Muscle layer of colon (tissue), 2 donors: ENCODE data around the gene ZNG1A.
"Not testable (repeated sequence)": the region's sequence is repeated elsewhere in the genome, so short reads cannot be mapped to it uniquely, and the experiment has no call there.

ENCODE experiments used
- H3K27ac ChIP-seq: one replicate; pipeline ENCODE4 v1.7.0; 2013; ENCODE audit warnings: low read depth, mild to moderate bottlenecking, low read length, moderate library complexity
- H3K27me3 ChIP-seq, 2 donors: one replicate each; pipeline ENCODE4 v1.7.0; 2013; ENCODE audit warnings: low read length in 2 of 2, mild to moderate bottlenecking in 2 of 2; ENCODE audit not compliant: insufficient read depth in 2 of 2, control insufficient read depth in 1 of 2
- H3K36me3 ChIP-seq: one replicate; pipeline ENCODE4 v1.7.0; 2013; ENCODE audit warnings: mild to moderate bottlenecking, low read length; ENCODE audit not compliant: insufficient read depth
- H3K4me1 ChIP-seq: one replicate; pipeline ENCODE4 v1.7.0; 2013; ENCODE audit warnings: mild to moderate bottlenecking, low read length; ENCODE audit not compliant: insufficient read depth
- H3K4me3 ChIP-seq, 2 donors: one replicate each; pipeline ENCODE4 v1.7.0; 2013; ENCODE audit warnings: low read length in 2 of 2, low read depth in 1 of 2, mild to moderate bottlenecking in 1 of 2, moderate library complexity in 1 of 2
- H3K9ac ChIP-seq: one replicate; pipeline ENCODE4 v1.7.0; 2013; ENCODE audit warnings: low read length
- H3K9me3 ChIP-seq: one replicate; pipeline ENCODE4 v1.7.0; 2013; ENCODE audit warnings: mild to moderate bottlenecking, low read length
- donor health status: abdominal sarcoma.
- donor health status: Adenocarcinoma of cecum.

The ZNG1A gene

DNA sequence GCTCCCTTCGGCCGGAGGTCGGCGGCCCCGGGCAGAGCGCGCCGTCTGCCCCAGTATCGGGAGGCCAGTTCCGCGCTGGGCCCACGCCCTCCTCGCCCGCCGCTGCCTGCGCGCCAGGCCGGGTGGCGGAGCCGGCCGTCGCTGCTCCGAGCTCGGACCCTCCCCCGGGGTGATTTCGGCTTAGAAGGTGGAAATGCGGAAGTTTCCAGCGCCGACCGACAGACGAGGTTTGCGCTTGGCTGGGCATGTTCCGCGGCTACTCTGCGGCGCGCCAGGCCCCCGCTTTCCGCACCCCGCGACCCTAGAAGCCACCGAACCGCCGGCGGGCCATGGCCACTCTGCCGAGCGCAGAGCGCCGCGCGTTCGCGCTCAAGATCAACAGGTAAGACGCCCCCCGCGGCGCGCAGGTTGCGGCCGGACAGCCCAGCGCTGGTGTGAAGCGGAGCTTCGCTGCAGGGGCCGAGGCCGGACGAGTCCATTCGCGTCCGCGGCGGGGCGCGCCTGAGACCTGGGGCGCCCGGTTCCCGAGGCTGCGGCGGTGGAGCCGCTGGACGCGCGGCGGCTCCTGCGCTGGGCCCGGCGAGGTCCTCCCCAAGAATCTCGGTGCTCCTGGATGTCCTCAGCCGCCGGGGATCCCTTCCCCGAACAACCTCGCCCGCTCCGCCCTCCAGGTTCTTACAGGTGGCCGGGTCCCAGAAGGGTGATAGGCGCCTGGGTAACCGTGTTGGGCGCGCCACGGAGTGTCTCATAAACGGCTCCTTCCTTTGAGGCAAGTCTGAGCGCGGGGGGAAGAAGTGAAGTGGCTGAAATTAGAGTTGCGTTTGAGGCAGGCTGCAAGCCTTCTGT is 36.0 kb upstream of the ZNG1A start, which contains the start of gene DOCK8:
TSS of gene DOCK8 (plus strand) at position 218 of the 846 bp plus-strand sequence. CDS start at position 330, 112 bp downstream.
- Histone ChIP-seq H3K27ac (no peak within 1 kb of the TSS), H3K36me3 (no peaks in the 10 kb centered on the region), H3K9ac (no peak within 1 kb of the TSS), H3K4me1 (no peaks in the 10 kb centered on the region), H3K27me3 (peaks cover 0 to 12% of the 10 kb centered on the region in 2 donors), H3K4me3 (peak within 1 kb of the TSS; percentile 29 to 50), H3K9me3 (no peaks in the 10 kb centered on the region)

DNA sequence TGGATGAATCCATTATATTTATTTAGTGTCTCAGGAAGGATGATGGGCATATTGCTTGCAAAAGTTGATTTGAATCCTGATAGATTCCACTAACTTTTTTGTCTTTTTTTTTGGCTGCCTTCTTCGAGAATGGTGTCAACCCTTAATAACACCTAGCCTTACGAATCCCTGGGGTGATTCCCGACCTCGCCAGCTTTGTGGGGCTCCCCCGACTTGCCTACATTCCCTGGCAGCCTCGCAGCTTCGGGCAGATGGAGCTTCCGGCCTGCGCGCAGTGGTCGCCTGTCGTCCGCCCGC is 35.4 kb upstream of the ZNG1A start:
- Histone ChIP-seq H3K4me1 (no peaks in the 10 kb centered on the region), H3K27ac (no peak overlapping the region), H3K27me3 (peaks cover 0 to 12% of the 10 kb centered on the region in 2 donors), H3K9ac (no peak overlapping the region), H3K9me3 (no peaks in the 10 kb centered on the region), H3K4me3 (peak overlapping the region; percentile 29 to 50), H3K36me3 (no peaks in the 10 kb centered on the region)

GRCh38 chr9:213901-214300 is 35.0 kb upstream of the ZNG1A start:
- not testable (repeated sequence) for H3K27ac ChIP-seq, H3K9me3 ChIP-seq, H3K4me3 ChIP-seq, H3K9ac ChIP-seq, H3K4me1 ChIP-seq, H3K36me3 ChIP-seq
- H3K27me3 ChIP-seq: peaks cover 0 to 12% of the 10 kb centered on the region in 2 donors

DNA sequence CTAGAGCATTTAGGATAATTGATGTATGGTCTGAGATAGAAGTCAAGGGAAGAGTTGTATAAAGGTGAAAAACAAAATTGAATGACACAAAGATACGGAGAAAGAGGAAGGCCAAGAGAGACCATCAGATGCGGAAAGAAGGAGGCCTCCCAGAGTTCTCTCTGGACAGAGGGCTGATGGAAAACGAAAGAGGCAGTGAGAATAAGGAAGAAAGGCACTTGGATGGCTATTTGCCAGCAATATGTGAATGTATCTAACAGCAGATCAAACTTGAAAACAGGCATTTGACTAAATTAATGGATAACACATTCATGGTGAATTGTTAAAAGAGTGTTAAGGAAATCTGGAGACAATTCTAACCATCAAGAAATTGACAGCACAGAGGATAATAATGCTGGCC is 33.4 kb upstream of the ZNG1A start:
- Histone ChIP-seq H3K27me3 (peaks cover 0 to 12% of the 10 kb centered on the region in 2 donors), H3K9me3 (no peaks in the 10 kb centered on the region), H3K36me3 (no peaks in the 10 kb centered on the region), H3K27ac (no peak overlapping the region), H3K9ac (no peak overlapping the region), H3K4me3 (no peak overlapping the region), H3K4me1 (no peaks in the 10 kb centered on the region)

GRCh38 chr9:211557-211956 is 32.7 kb upstream of the ZNG1A start:
- H3K27me3 ChIP-seq: peaks cover 0 to 12% of the 10 kb centered on the region in 2 donors
- H3K36me3 ChIP-seq: no peaks in the 10 kb centered on the region
- H3K4me3 ChIP-seq: no peak overlapping the region
- H3K27ac ChIP-seq: no peak overlapping the region
- no peaks in the 10 kb centered on the region for H3K9me3 ChIP-seq
- no peak overlapping the region for H3K9ac ChIP-seq
- H3K4me1 ChIP-seq: no peaks in the 10 kb centered on the region

DNA sequence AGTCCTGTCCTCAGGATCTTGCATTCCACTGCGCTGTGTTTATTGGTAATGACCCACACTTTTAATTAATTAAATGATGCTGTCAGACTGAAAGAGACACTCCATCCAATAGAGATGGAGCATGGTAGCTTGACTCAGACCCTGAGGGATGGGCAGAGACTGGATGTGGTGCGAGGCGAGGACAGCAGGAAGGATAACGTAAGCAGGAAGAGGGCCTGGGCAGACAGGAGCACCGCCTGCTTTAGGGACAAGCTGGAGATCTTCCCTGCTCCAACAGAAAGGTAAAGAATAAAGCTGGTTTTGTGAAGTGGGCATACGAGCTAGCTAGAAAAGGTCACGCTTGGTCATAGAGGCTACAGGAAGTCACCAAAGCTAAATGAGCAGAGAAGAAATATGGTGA is 32.2 kb upstream of the ZNG1A start:
- Histone ChIP-seq H3K9ac (no peak overlapping the region), H3K27me3 (peaks cover 0 to 12% of the 10 kb centered on the region in 2 donors), H3K27ac (no peak overlapping the region), H3K36me3 (no peaks in the 10 kb centered on the region), H3K4me3 (no peak overlapping the region), H3K9me3 (no peaks in the 10 kb centered on the region), H3K4me1 (no peaks in the 10 kb centered on the region)

DNA sequence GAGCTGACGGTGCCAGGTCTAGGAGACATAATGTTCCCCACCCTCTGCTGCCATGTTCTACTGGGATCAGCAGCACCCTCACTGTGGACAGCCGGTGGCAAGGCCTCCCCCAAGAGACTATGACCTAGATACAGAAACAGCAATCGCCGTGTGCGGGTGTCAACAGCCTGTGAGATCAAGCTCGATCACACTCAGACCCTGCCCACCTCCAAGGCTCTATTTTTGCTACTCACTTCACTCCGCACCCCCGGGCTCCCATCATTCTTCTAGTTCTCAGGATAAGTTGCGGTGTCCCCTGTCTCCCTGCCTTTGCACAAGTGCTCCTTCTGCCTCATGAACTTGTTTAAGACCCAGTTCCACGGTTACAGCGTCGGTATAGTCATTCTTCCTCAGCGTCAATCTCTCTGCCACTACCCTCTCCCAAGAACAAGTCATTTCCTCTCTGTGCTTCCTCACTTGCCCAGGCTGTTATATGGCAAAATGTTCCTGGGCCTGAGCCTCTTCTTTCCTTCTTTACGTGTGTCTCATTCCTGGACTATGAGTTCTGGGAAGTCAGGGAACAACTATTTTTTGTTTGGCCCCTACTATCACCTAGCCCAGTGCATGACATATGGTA is 30.4 kb upstream of the ZNG1A start:
- no peak overlapping the region for H3K4me3 ChIP-seq
- no peaks in the 10 kb centered on the region for H3K9me3 ChIP-seq
- H3K27me3 ChIP-seq: no peaks in the 10 kb centered on the region
- no peaks in the 10 kb centered on the region for H3K4me1 ChIP-seq
- H3K9ac ChIP-seq: no peak overlapping the region
- H3K27ac ChIP-seq: no peak overlapping the region
- H3K36me3 ChIP-seq: no peaks in the 10 kb centered on the region

DNA sequence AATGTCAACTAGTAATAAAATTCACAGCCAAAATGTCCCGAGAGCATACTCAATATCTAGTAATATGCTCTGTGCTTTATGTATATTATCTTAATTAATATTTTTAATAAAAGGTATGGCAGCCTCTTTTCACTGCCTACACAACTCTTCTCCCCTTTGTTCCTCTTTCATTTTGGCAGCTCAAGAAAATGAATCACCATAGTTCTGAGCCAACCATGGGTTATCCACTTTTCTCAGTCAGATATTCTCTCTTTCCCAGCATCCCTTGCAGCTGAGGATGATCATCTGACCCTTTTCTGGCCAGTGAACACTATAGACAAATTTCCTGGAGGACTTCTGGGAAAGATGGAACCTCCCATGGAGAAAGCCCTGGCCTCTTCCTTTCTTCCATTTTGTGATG is 27.6 kb upstream of the ZNG1A start:
- Histone ChIP-seq H3K4me3 (no peak overlapping the region), H3K27ac (no peak overlapping the region), H3K9ac (no peak overlapping the region), H3K4me1 (no peaks in the 10 kb centered on the region), H3K9me3 (no peaks in the 10 kb centered on the region), H3K27me3 (no peaks in the 10 kb centered on the region), H3K36me3 (no peaks in the 10 kb centered on the region)

DNA sequence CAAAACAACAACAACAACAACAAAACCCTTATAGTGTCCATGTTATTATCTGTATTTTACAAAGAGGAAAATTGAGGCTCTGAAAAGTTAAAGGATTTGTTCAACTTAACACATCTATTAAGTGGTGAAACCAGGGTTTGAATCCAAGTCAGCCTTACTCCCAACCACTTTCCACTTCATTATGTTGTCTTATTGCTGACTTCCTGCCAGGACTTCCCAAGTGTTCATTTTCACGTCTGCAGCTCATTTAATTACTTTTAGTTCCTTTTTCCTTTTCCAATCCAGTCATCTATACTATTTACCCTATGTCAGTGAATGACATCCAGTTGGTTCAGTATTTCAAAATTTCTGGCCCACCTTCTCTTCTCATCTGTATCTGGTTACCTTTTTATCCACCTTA is 20.7 kb upstream of the ZNG1A start:
- H3K36me3 ChIP-seq, H3K4me3 ChIP-seq, H3K27ac ChIP-seq, H3K4me1 ChIP-seq, H3K9me3 ChIP-seq, H3K27me3 ChIP-seq, H3K9ac ChIP-seq: not testable (repeated sequence)

DNA sequence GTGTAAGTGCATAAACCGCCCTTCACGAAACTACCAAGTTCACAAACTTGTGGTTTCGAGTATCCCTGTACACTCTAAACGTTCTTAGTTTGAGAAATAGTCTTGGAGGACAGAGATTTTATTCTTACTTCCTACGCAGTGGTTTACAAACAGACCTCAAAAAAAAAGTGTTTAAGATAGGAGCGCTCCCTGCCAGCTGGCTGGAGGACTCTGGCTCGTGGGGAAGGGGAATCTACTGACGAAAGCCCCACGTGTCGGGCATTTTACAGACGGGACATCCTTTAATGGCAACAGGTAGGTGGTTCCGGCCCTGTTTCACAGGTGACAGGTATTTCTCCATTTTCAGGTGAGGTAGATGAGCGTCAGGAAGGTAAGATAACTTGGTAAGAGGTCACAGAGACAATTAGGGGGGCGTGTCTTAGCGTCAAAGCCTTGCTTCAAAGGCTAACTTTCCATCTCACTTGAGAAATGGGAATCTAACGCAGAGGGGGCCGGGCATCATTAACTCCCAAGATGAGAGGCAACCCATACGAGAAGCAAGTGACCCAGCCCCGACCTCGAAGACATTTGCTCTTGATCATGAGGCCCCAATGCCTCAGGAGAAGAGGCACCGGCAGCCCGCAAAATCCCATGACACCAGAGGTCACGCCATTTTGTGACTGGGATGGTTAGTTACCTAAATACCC is 573 bp downstream of the ZNG1A start:
- H3K9me3 ChIP-seq, H3K27ac ChIP-seq, H3K27me3 ChIP-seq, H3K36me3 ChIP-seq, H3K9ac ChIP-seq, H3K4me3 ChIP-seq, H3K4me1 ChIP-seq: not testable (repeated sequence)

DNA sequence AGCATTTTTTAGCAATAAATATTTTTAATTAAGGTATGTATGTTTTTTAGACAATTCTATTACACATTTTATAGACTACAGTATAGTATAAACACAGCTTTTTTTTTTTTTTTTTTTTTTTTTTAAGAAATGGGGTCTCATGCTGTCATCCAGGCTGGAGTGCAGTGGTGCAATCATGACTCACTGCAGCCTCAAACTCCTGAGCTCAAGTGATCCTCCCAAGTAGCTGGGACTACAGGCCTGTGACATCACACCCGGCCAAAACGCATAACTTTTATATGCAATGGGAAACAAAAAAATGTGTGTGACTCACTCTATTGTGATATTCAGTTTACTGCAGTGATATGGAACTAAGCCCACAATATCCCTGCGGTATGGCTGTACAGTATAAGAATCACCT is 9.1 kb downstream of the ZNG1A start:
- not testable (repeated sequence) for H3K27me3 ChIP-seq, H3K9ac ChIP-seq

More for the DNA sequence above, 9.1 kb downstream of the ZNG1A start:
- not testable (repeated sequence) for H3K36me3 ChIP-seq, H3K27ac ChIP-seq, H3K4me1 ChIP-seq, H3K9me3 ChIP-seq, H3K4me3 ChIP-seq
